Endothelial cell of umbilical vein (primary cell): ENCODE measurements around the gene OMA1.

ENCODE experiments used
- EZH2 ChIP-seq: IDR thresholded peaks from 2 replicates; pipeline ENCODE4 v1.6.1; 2012; ENCODE audit warnings: borderline replicate concordance, low read depth, mild to moderate bottlenecking, moderate library complexity, low read length, inconsistent platforms; ENCODE audit not compliant: severe bottlenecking
- MYC ChIP-seq: IDR thresholded peaks from one replicate; pipeline ENCODE4 v1.6.1; 2011; ENCODE audit warnings: mild to moderate bottlenecking, low read depth, low read length
- POLR2A ChIP-seq: IDR thresholded peaks from 2 replicates; pipeline ENCODE4 v1.6.1; 2012; ENCODE audit warnings: low read depth, mild to moderate bottlenecking, control low read depth, low read length
- POLR2AphosphoS5 ChIP-seq: IDR thresholded peaks from 2 replicates; pipeline ENCODE4 v1.6.1; 2012; ENCODE audit warnings: low read depth, mild to moderate bottlenecking, control low read depth, low read length, moderate library complexity; ENCODE audit not compliant: insufficient read depth
- TF ChIP-seq, protein P1 (sequence below), 2 donors: IDR thresholded peaks; 1 replicate in 1 of 2; 2 replicates in 1 of 2; pipeline ENCODE4 v1.5.1; 2011; ENCODE audit warnings: low read length in 2 of 2, mild to moderate bottlenecking in 2 of 2, moderate library complexity in 2 of 2, control low read depth in 1 of 2, inconsistent platforms in 1 of 2, low read depth in 1 of 2; ENCODE audit not compliant: insufficient read depth in 1 of 2; ENCODE audit errors: extremely low read depth in 1 of 2

DNA sequence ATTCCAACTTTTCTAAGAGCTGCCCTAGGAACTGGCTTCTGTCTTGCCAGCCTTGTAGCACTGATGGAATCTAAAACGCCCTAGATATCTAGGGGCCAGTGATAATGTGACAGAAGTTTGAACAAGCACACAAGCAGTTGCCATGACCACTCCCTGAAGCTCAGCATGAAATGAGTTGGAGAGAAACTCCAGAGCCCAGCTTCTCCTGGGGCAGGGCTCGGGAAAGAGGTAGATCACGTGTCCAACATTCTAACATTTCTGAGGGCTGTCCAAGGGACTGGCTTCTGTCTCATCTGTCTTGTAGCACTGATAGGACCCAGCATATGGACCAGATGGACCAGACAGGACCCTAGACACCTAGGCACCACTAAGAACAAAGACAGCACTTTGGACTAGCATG is 37.9 kb downstream of the OMA1 start:
- TF ChIP-seq, protein P1, sequence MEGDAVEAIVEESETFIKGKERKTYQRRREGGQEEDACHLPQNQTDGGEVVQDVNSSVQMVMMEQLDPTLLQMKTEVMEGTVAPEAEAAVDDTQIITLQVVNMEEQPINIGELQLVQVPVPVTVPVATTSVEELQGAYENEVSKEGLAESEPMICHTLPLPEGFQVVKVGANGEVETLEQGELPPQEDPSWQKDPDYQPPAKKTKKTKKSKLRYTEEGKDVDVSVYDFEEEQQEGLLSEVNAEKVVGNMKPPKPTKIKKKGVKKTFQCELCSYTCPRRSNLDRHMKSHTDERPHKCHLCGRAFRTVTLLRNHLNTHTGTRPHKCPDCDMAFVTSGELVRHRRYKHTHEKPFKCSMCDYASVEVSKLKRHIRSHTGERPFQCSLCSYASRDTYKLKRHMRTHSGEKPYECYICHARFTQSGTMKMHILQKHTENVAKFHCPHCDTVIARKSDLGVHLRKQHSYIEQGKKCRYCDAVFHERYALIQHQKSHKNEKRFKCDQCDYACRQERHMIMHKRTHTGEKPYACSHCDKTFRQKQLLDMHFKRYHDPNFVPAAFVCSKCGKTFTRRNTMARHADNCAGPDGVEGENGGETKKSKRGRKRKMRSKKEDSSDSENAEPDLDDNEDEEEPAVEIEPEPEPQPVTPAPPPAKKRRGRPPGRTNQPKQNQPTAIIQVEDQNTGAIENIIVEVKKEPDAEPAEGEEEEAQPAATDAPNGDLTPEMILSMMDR (IDR thresholded peaks at IDR 0.05; ENCODE audit: extremely low read depth in 1 of 2, insufficient read depth in 1 of 2, low read depth in 1 of 2, low read length in 2 of 2), result no peak
- TF ChIP-seq POLR2AphosphoS5 (no peak), MYC (no peak), POLR2A (no peak), EZH2 (no peak)
